OCI-M2 (cell line): ENCODE data around the gene FTL.
"Not testable (repeated sequence)": the region's sequence is repeated elsewhere in the genome, so short reads cannot be mapped to it uniquely, and the experiment has no call there.

Experiments used
- DNase-seq: peaks from one replicate; lab custom pipeline; 2025; ENCODE audit not compliant: unreplicated experiment; lab: John Stamatoyannopoulos, UW

FTL gene

DNA sequence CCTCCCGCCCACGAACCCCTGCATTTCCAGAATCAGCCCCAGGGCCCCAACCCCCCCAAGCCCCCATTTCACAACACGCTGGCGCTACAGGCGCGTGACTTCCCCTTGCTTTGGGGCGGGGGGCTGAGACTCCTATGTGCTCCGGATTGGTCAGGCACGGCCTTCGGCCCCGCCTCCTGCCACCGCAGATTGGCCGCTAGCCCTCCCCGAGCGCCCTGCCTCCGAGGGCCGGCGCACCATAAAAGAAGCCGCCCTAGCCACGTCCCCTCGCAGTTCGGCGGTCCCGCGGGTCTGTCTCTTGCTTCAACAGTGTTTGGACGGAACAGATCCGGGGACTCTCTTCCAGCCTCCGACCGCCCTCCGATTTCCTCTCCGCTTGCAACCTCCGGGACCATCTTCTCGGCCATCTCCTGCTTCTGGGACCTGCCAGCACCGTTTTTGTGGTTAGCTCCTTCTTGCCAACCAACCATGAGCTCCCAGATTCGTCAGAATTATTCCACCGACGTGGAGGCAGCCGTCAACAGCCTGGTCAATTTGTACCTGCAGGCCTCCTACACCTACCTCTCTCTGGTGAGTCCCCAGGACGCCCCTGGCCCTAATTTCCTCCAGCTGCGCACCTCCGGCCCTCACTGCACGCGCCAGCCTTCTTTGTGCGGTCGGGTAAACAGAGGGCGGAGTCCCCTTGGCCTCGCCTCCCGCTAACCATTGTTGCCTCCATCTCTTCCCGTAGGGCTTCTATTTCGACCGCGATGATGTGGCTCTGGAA is at the start of gene FTL:
TSS of gene FTL (plus strand) at position 270 of the 766 bp plus-strand sequence. CDS start at position 469, 199 bp downstream.
- peak; percentile 91 for DNase-seq

DNA sequence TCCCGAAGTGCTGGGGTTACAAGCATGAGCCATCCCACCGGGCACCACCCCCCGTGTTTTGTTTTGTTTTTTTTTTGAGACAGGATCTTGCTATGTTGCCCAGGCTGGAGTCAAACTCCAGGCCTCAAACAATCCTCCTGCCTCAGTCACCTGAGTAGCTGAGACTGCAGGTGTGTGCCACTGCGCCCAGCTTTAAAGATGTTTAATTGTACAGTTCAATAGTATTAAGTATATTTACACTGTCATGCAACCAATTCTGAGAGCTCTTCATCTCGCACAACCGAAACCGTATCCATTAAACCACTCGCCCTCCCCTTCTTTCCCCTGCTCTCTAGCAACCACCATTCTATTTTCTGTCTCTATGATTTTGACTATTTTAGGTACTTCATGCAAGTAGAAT is 49.4 kb upstream of the FTL start:
- no peak for DNase-seq

DNA sequence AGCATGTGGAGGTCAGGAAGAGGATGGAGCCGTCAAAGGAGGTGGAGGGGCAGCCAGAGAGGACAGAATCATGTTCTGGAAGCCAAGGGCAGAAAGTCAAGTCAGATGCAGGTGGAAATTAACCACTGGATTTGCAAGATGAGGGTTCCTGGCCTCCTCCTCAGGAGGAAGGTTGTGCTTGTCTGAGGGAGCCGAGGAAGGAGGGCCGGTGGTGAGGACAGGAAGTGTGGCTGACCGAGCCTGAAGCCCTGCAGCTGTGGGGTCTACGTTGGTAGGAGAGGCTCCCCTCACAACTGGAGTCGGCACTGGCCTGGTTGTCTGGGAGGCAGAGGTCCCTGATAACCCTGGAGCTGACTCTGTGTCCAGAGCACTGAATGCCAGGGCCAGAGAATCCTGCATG is 47.0 kb upstream of the FTL start:
- no peak for DNase-seq

DNA sequence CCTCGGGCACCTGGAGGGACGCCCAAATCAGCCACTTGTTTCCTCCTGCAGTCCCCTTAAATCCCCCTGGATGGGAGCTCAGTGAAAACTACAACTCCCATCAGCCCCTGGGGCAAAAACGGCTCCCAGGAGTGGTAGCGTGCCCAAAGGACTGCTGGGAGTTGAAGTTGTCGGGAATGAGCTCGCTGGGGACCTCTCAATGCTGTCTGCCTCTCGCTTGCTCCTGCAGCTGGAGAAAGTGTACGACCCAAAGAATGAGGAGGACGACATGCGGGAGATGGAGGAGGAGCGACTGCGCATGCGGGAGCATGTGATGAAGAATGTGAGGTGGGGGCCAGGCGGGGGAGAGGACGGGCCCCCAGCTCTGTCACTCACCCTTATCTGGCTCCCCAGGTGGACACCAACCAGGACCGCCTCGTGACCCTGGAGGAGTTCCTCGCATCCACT is 46.3 kb upstream of the FTL start:
- no peak for DNase-seq

DNA sequence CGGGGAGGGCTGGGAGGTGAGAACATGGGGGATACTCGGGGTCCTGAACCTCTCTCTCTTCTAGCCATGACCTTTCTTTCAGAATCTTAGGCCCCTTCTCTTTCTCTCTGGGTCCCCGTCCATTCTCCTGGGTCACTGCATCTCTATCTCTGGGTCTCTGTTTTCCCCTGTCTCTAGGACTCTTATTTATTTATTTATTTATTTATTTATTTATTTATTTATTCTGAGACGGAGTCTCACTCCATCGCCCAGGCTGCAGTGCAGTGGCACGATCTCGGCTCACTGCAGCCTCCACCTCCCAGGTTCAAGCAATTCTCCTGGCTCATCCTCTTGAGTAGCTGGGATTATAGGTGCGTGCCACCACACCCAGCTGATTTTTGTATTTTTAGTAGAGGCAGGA is 45.8 kb upstream of the FTL start:
- DNase-seq, result not testable (repeated sequence)

DNA sequence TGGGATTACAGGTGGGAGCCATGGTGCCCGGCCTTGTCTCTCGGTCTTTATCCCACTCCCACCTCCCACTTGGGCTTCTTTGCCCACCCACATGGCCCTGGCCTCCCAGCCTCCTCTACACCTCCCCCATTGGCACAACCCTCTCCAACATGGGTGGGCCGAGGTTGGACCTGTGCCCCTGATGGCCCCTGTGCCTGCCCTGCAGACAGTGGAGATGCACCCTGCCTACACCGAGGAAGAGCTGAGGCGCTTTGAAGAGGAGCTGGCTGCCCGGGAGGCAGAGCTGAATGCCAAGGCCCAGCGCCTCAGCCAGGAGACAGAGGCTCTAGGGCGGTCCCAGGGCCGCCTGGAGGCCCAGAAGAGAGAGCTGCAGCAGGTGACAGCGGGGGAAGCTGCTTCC is 44.2 kb upstream of the FTL start:
- DNase-seq, result no peak

DNA sequence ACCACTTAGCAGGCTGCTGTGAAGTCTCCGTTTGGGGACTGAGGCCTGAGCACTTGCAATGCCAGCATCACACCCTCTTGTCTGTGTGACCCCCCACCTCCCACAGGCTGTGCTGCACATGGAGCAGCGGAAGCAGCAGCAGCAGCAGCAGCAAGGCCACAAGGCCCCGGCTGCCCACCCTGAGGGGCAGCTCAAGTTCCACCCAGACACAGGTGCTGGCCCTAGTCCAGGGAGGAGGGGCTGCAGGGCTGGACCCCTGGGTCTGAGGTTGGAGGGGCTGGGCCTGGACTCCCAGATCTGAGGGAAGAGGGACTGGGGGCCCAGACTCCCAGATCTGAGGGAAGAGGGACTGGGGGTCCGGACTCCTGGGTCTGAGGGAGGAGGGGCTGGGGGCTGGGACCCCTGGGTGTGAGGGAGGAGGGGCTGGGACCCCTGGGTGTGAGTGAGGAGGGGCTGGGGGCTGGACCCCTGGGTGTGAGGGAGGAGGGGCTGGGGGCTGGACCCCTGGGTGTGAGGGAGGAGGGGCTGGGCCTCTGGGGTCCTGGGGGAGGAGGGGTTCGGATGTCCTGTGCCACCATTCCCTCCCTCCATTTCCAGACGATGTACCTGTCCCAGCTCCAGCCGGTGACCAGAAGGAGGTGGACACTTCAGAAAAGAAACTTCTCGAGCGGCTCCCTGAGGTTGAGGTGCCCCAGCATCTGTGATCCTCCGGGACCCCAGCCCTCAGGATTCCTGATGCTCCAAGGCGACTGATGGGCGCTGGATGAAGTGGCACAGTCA is 43.2 kb upstream of the FTL start:
- DNase-seq, result no peak

DNA sequence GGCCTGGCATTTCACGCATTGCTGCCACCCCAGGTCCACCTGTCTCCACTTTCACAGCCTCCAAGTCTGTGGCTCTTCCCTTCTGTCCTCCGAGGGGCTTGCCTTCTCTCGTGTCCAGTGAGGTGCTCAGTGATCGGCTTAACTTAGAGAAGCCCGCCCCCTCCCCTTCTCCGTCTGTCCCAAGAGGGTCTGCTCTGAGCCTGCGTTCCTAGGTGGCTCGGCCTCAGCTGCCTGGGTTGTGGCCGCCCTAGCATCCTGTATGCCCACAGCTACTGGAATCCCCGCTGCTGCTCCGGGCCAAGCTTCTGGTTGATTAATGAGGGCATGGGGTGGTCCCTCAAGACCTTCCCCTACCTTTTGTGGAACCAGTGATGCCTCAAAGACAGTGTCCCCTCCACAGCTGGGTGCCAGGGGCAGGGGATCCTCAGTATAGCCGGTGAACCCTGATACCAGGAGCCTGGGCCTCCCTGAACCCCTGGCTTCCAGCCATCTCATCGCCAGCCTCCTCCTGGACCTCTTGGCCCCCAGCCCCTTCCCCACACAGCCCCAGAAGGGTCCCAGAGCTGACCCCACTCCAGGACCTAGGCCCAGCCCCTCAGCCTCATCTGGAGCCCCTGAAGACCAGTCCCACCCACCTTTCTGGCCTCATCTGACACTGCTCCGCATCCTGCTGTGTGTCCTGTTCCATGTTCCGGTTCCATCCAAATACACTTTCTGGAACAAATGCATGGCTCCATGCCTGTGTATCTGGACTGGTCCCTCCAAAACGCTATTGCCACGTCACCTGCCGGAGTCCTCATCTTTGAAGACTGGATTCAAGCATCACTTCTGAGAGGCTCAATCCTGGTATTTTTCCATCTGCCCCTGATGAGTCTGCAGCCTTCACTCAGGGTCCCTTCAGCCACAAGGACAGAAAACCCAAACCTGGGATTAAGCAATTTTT is 42.3 kb upstream of the FTL start:
- no peak for DNase-seq

DNA sequence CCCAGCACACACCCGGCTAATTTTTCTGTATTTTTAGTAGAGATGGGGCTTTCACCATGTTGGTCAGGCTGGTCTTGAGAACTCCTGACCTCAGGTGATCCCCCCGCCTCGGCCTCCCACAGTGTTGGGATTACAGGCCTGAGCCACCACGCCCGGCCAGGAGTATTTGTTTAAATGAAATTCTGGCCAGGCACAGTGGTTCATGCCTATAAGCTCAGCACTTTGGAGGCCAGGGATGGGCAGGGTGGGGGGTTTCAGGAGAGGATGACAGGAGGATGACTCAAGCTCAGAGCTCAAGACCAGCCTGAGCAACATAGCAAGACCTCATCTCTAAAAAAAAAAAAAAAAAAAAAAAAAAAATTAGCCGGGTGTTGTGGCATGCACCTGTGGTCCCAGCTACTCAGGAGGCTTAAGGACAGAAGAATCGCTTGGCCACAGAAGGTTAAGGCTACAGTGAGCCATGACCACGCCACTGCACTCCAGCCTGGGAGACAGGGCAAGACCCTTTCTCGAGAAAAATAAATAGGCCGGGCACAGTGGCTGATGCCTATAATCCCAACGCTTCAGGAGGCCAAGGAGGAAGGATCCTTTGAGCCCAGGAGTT is 39.8 kb upstream of the FTL start:
- no peak for DNase-seq

DNA sequence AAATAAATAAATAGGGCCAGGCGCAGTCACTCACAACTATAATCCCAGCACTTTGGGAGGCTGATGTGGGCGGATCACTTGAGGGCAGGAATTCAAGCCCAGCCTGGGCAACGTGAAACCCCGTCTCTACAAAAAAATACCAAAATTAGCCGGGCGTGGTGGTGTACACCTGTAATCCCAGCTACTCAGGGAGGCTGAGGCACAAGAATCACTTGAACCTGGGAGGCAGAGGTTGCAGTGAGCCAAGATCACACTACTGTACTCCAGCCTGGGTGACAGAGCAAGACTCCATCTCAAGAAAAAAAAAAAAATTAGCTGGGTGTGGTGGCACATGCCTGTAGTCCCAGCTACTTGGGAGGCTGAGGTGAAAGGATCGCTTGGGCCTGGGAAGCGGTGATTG is 39.2 kb upstream of the FTL start:
- DNase-seq, result not testable (repeated sequence)

DNA sequence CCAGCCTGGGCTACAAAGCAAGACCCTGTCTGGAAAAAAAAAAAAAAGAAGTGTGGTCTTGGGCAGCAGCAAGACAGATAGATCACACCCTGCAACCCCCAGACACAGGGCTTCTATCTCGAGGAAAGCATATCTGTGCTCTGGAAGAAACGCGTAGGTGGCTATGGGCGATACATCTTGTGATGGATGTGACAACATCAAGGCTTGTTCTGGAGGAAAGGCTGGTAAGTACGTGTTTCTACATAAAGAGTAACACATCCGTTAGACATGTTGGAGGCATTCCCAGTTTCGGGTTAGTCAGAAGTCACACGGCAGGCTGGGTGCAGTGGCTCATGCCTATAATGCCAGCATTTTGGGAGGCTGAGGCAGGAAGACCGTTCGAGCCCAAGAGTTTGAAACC is 38.2 kb upstream of the FTL start:
- no peak for DNase-seq

DNA sequence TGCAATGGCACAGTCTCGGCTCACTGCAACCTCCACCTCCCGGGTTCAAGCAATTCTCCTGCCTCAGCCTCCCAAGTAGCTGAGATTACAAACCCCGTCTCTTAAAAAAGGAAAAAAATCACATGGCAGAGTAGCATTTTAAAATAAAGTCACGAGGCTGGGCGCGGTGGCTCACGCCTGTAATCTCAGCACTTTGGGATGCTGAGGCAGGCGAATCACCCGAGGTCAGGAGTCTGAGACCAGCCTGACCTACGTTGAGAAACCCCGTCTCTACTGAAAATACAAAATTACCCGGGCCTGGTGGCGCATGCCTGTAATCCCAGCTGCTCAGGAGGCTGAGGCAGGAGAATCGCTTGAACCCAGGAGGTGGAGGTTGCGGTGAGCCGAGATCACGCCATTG is 37.4 kb upstream of the FTL start:
- not testable (repeated sequence) for DNase-seq

DNA sequence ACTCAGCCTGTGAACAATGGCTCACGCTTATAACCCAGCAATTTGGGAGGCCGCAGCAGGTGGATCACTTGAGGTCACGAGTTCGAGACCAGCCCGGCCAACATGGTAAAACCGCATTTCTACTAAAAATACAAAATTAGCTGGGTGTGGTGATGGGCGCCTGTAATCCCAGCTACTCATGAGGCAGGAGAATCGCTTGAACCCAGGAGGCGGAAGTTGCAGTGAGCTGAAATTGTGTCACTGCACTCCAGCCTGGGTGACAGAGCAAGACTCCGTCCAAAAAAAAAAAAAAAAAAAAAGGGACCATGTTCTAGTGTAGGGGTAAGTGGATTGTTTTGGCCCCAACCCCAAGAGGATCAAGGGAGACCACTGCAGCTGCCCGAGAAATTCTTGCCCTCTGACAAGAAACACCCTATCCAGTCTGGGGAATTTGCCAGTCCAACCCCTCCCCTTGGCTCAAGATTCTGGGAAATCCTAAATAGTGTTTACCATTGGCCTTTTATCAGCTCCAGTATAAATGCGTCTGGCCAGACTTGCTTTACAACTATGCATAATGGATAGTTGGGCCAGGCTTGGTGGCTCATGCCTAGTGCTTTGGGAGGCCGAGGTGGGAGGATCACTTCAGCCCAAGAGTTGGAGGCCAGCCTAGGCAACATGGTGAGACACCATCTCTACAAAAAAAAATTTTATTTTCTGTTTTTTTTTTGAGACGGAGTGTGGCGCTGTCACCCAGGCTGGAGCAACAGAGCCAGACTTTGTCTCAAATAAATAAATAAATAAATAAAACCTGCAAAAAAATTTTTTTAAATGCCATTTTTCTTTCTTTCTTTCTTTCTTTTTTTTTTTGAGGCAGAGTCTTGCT is 36.7 kb upstream of the FTL start:
- DNase-seq, result no peak

DNA sequence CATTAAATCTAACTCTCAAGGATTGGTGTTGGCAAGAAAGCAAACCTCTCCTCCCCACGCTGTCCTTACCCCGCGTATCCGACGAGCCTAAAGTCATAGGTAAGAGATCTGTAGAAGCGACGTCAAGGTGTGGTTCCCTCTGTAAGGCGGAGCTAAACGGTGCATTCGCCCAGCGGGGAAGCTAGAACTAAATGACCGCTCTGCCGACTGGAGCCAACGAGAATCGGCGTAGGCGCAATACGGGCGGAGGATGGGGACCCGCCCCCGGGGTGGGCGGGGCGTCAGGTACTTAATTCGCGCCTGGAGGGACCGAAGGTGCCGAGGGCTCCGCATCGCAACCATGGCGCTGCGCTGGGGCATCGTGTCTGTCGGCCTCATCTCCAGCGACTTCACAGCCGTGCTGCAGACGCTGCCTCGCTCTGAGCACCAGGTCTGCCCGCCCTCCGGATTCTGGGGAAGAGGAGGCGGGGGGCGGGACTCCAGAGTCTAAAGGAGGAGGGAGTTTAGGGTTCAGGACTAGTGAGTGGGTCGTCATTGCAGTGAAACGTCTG is 31.7 kb upstream of the FTL start, which contains the start of gene DHDH:
TSS of gene DHDH (plus strand) at position 318 of the 551 bp plus-strand sequence. CDS start at position 341, 23 bp downstream.
- no peak for DNase-seq

DNA sequence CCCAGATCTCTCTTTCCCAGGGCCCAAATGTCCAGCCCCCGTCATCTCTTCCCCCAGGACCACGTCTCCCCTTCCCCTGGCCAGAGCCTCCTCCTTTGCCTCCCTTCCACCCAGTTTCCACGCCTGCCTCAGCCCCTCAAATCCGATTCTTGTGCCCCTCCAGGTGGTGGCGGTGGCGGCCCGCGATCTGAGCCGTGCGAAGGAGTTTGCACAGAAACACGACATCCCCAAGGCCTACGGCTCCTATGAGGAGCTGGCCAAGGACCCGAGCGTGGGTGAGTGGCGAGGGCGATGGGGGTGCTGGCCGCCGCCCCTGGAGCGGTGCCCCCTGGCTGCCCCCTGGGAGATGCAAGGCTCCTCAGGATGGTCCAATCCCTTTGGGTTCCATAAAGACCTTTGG is 30.3 kb upstream of the FTL start:
- no peak for DNase-seq

DNA sequence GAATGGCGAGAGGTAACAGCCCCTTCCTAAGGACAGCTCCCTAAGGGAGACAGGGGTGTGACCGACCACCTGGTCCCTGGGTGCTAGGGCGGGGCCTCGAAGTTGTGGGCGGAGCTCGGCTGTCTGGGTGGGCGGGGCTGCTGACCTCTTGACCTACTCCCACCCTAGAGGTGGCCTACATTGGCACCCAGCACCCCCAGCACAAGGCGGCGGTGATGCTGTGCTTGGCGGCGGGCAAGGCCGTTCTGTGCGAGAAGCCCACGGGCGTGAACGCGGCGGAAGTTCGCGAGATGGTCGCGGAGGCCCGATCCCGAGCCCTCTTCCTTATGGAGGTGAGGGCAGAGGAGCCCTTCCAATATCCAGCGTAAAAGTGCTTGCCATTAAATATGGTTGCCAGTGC is 29.2 kb upstream of the FTL start:
- DNase-seq, result no peak

DNA sequence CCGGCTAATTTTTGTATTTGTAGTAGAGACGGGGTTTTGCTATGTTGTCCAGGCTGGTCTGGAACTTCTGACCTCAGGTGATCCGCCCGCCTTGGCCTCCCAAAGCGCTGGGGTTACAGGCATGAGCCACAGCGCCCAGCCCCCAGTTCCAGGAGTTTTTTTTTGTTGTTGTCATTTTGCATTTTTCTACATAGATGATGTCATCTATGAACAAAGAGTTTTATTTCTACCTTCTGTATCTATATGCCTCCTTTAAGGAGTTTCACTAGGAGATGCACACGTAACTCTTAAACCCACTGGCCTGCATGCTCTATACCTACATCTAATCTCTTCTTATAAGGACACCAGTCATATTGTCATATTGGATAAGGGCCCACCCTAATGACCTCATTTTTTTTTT is 26.9 kb upstream of the FTL start:
- DNase-seq, result no peak

DNA sequence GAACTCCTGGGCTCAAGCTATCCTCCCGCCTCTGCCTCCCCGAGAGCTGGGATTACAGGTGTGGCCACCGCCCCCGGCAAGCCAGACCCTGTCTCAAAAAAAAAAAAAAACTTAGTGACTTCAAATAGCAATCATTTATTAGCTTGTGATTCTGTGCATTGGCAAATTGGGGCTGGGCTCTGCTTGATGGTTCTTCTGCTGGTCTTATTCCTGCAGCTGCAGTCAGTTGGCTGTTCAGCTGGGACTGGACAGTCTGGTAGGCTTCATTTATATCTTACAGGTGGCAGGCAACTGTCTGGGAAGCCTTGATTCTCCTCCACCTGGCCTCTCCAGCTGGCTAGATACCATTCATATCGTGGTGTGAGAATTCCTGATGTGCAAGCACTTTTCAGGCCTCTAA is 24.2 kb upstream of the FTL start:
- DNase-seq, result no peak

DNA sequence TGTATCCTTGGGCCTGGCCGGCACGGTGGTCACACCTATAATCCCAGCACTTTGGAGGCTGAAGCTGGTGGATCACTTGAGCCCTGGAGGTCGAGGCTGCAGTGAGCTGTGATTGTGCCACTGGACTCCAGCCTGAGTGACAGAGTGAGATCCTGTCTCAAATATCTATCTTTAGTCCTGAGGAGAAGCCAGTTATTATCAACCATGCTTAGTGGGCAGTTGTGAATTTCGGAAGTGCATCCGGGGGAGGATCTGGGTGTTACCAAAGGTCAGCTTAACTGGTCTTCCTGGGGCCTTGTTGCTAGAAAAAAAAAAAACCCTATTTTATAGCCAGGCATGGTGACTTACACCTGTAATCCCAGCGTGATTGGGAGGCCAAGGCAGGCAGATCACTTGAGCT is 22.0 kb upstream of the FTL start:
- DNase-seq, result no peak

DNA sequence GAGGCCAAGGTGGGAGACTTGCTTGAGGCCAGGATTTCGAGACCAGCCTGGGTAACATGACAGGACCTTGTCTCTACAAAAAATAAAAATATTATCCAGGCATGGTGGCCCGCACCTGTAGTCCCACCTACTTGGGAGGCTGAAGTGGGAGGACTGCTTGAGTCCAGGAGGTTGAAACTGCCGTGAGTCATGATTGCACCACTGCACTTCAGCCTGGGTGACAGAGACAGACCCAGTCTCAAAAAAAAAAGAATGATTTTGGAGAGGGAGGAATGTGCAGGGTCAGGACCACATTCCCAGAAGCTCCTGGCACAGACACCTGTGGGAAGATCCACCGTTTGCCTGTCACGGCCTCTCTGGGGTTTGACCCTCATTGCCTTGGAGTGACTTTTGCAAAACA is 19.7 kb upstream of the FTL start:
- no peak for DNase-seq
